Right atrium auricular region (tissue), 2 donors: ENCODE results near the gene ANKRD22. TPM values are rescaled to one million over a fixed set of nuclear protein-coding genes. Genes with fewer than 3 reads are reported as not detected.

Experiments used
- DNase-seq: peaks from one replicate; pipeline ENCODE4 v3.0.0-alpha.2; 2019; ENCODE audit warnings: low spot score
- H3K27ac ChIP-seq, 2 donors: fragments of 200-600 bp; sonication (generic); 1 replicate in 1 of 2; 2 replicates in 1 of 2; pipeline ENCODE4 v1.5.1; 2016 to 2019
- H3K27me3 ChIP-seq, 2 donors: fragments of 200-600 bp; sonication (generic); one replicate each; pipeline versions ENCODE4 v1.5.1 to v1.6.0; 2017 to 2019
- H3K36me3 ChIP-seq: fragments of 200-600 bp; sonication (generic); one replicate; pipeline ENCODE4 v1.5.1; 2016
- H3K4me1 ChIP-seq, 2 donors: fragments of 200-600 bp; sonication (generic); one replicate each; pipeline versions ENCODE4 v1.5.1 to v1.6.0; 2017 to 2019
- H3K4me3 ChIP-seq, 2 donors: fragments of 200-600 bp; sonication (generic); 1 replicate in 1 of 2; 2 replicates in 1 of 2; pipeline ENCODE4 v1.5.1; 2017 to 2019; ENCODE audit warnings: mild to moderate bottlenecking in 1 of 2, moderate library complexity in 1 of 2
- H3K9me3 ChIP-seq, 2 donors: fragments of 200-600 bp; sonication (generic); one replicate each; pipeline ENCODE4 v1.5.1; 2019
- CTCF ChIP-seq, 2 donors: fragments of 200-600 bp; sonication (generic); IDR thresholded peaks; one replicate each; pipeline ENCODE4 v1.5.1; 2019; ENCODE audit warnings: antibody characterized with exemption in 2 of 2
- total RNA-seq, 2 donors: library from RNA; depleted of rRNA; stranded (reverse); fragments of >200 nt; gene quantifications; one replicate each; pipeline ENCODE4 v1.1.0, GENCODE V29; 2016

Gene ANKRD22
- total RNA-seq, 2 donors from 2014 or later: not detected

GRCh38 chr10:88857831-88858230, 6.2 kb upstream of the ANKRD22 start:
- DNase-seq: no peak
- no peaks in the 10 kb centered on the region for H3K27me3 ChIP-seq
- no peaks in the 10 kb centered on the region for H3K36me3 ChIP-seq
- no peak overlapping the region for H3K27ac ChIP-seq
- no peak overlapping the region for H3K4me3 ChIP-seq
- no peak for TF ChIP-seq CTCF (IDR thresholded peaks at IDR 0.05)
- no peaks in the 10 kb centered on the region for H3K9me3 ChIP-seq
- H3K4me1 ChIP-seq: no peaks in the 10 kb centered on the region

- TF ChIP-seq CTCF (IDR thresholded peaks at IDR 0.05): no peak
- no peak overlapping the region for H3K27ac ChIP-seq
- H3K4me1 ChIP-seq: no peaks in the 10 kb centered on the region
- no peak for DNase-seq
- no peaks in the 10 kb centered on the region for H3K27me3 ChIP-seq
- no peaks in the 10 kb centered on the region for H3K36me3 ChIP-seq
- no peak overlapping the region for H3K4me3 ChIP-seq
- H3K9me3 ChIP-seq: no peaks in the 10 kb centered on the region
Measured at GRCh38 chr10:88854684-88855083, 3.0 kb upstream of the ANKRD22 start.

GRCh38 chr10:88853155-88853881, 1.7 kb upstream of the ANKRD22 start:
- no peaks in the 10 kb centered on the region for H3K36me3 ChIP-seq
- no peak overlapping the region for H3K4me3 ChIP-seq
- H3K9me3 ChIP-seq: no peaks in the 10 kb centered on the region
- DNase-seq: no peak
- no peaks in the 10 kb centered on the region for H3K27me3 ChIP-seq
- no peaks in the 10 kb centered on the region for H3K4me1 ChIP-seq
- TF ChIP-seq CTCF (IDR thresholded peaks at IDR 0.05): no peak
- H3K27ac ChIP-seq: no peak overlapping the region

- H3K27me3 ChIP-seq: no peaks in the 10 kb centered on the region
- H3K27ac ChIP-seq: no peak overlapping the region
- no peaks in the 10 kb centered on the region for H3K9me3 ChIP-seq
- H3K4me3 ChIP-seq: no peak overlapping the region
- no peak for TF ChIP-seq CTCF (IDR thresholded peaks at IDR 0.05)
- H3K4me1 ChIP-seq: no peaks in the 10 kb centered on the region
- no peak for DNase-seq
- H3K36me3 ChIP-seq: no peaks in the 10 kb centered on the region
Measured at GRCh38 chr10:88852327-88852726, 683 bp upstream of the ANKRD22 start.

GRCh38 chr10:88850712-88851111, 932 bp downstream of the ANKRD22 start:
- Histone ChIP-seq H3K27ac (no peak overlapping the region), H3K27me3 (no peaks in the 10 kb centered on the region), H3K36me3 (no peaks in the 10 kb centered on the region), H3K4me3 (no peak overlapping the region), H3K9me3 (no peaks in the 10 kb centered on the region), H3K4me1 (no peaks in the 10 kb centered on the region)
- TF ChIP-seq CTCF (IDR thresholded peaks at IDR 0.05): no peak
- DNase-seq: no peak

- Histone ChIP-seq H3K9me3 (no peaks in the 10 kb centered on the region), H3K4me3 (no peak overlapping the region), H3K36me3 (no peaks in the 10 kb centered on the region), H3K4me1 (no peaks in the 10 kb centered on the region), H3K27ac (no peak overlapping the region), H3K27me3 (no peaks in the 10 kb centered on the region)
- DNase-seq: no peak
- no peak for TF ChIP-seq CTCF (IDR thresholded peaks at IDR 0.05)
Measured at GRCh38 chr10:88849234-88849633, 2.4 kb downstream of the ANKRD22 start.
